ENCODE measurements around the gene ANKMY1.
"Not testable (repeated sequence)": the region's sequence is repeated elsewhere in the genome, so short reads cannot be mapped to it uniquely, and the experiment has no call there.

The ANKMY1 gene

DNA sequence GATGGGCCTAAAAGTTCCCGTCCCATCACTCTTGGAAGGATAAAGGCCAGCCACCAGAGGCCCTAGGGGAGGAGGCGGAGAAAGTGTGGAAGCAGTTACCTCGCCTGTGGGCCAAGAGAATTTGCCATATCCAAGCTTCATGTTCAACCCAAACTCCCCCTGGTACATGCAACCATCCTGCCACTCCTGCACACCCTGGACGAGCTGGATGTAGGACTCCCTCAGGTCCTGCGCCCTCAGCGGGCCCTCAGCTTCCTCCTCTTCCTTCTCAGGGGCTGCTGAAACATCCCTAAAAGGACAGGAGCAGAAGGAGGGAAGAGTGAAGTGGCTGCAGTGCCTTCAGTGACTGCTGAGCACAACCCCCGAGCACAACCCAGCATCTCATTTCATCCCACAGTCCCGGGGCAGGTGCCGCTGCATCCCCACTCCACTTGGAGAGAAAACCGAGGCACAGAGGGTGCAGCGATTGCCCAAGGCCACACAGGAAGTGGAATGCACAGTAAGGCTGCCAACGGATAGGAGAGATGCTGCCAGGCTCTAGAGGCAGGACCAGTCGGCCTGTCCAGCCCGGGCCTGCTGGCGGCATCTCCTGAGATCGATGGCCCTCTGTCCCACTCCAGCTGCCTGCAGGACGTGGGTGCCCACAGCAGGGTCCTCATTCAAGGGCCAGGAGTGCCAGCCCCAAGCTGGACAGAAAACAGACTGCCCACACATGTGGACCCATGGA is 2.9 kb downstream of the ANKMY1 start:
- no peak for DNase-seq

- no peak for DNase-seq
These were observed 3.8 kb downstream of the ANKMY1 start for GRCh38 chr2:240553956-240554480.

GRCh38 chr2:240551811-240552210 is 6.0 kb downstream of the ANKMY1 start:
- DNase-seq = no peak

DNA sequence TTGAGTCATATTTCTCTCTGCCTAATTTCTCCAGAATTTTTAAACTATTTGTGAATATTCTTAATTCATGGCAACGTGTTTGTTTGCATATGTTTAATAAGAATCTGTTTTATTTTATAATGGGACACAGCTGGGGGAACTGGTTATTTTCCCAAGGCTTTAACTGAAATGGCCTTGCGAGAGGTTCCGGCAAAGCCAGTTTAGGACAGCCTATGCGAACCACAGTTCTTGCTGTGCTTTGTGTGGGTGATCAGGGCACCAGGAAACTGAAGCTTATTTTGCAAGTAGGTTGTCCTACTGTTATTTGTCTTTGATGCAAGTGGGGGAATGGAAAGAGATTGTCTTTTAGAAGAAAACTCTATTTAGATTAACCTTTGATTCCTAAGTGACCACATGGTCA is 6.5 kb downstream of the ANKMY1 start:
- DNase-seq = no peak

GRCh38 chr2:240539906-240540305 is 17.9 kb downstream of the ANKMY1 start:
- DNase-seq = no peak

- DNase-seq = not testable (repeated sequence)
These were observed 18.7 kb downstream of the ANKMY1 start for GRCh38 chr2:240539101-240539500.

- no peak for DNase-seq
These were observed 19.6 kb downstream of the ANKMY1 start for GRCh38 chr2:240538031-240538780.

DNA sequence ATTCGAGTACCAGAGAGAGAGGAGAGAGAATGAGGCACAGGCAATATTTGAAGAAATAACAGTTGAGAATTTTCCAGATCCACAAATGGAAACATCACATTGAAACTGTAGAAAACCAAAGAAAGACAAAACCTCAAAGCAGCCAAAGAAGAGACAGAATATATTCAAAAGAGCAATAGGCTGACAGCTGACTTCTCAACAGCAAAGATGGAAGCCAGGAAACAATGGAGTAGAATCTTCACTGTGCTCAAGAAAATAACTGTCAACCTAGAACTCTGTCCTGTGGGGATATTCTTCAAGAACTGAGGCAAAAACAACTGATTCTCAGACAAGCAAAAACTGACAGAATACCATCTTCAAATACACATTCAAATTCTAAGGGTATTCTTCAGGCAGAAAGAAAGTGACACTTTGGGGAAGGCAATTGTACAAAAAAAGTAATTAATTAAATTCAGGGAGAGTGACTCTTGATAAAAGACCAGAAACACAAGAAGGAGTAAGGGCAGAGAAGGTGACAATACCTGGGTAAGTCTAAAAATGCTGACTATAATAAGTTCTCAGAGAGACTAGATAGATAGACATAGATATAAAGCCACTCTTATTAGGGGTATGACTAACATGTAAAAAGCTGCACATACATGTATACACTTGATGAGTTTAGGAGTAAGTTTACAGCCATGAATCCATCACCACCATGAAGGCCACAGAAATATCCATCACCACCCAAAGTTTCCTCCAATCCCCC is 25.6 kb downstream of the ANKMY1 start:
- no peak for DNase-seq

DNA sequence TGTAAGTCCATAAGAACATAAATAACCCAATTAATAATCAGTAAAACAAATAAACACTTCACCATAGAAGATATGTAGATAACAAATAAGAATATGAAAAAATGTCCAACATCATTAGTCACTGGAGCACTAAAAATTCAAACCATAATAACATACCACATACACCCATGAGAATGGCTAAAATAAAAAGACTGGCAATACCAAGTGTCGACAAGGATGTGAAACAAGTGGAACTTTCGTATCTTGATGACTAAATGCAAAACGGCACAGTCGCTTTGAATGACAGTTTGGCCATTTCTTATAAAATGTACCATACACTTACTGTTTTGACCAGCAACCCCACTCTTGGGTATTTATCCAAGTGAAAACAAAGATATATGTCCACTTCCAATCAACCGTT is 26.8 kb downstream of the ANKMY1 start:
- DNase-seq = no peak

DNA sequence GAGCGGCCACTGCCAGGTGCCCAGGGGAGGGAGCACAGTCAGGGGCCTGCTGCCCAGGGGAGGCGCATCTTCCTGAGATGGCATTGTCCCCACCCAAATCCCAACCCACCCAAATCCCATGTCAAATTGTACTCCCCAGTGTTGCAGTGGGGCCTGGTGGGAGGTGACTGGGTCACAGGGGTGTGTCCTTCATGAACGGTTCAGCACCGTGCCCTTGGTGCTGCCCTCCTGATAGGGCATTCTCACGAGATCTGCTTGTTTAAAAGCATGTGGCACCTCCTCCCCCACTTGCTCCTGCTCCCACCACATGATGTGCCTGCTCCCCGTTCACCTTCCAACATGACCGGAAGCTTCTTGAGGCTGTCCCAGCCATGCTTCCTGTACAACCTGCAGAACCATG is 27.6 kb downstream of the ANKMY1 start:
- DNase-seq = no peak

DNA sequence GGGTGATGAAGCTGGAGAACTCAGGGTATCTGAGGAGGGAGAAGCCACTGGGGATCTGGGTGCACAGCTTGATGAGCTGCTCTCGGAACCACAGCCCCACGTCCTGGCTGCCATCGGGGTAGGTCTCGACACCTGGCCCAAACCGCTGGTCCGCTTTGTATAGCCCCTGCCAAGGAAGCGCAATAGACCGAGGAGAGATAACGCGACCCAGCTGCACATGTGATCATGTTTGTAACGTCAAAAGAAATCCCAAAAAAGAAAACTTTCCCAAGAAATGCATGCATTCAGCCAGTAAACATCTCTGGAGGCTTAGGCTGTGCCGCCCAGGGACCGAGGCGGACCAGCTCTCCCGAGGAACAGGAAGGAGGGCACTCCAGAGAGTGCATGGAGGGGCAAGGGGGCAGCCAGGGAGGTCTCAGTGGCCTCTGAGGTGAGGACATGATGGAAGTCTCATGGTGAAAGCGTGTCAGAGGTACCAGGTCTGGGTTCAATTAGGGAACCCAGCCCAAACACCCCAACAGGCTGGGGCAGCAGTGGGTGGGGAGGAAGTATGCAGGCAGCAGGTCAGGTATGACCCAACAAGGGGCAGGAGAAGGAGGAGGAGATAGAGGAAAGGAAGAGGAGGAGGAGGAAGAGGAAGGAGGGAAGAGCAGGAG is 28.3 kb downstream of the ANKMY1 start:
- no peak for DNase-seq

GRCh38 chr2:240528406-240529040 is 29.3 kb downstream of the ANKMY1 start:
- DNase-seq = no peak

GRCh38 chr2:240527153-240527750 is 30.5 kb downstream of the ANKMY1 start:
- DNase-seq = no peak

GRCh38 chr2:240526521-240526920 is 31.3 kb downstream of the ANKMY1 start:
- DNase-seq = no peak

GRCh38 chr2:240525802-240526201 is 32.0 kb downstream of the ANKMY1 start:
- DNase-seq = no peak

DNA sequence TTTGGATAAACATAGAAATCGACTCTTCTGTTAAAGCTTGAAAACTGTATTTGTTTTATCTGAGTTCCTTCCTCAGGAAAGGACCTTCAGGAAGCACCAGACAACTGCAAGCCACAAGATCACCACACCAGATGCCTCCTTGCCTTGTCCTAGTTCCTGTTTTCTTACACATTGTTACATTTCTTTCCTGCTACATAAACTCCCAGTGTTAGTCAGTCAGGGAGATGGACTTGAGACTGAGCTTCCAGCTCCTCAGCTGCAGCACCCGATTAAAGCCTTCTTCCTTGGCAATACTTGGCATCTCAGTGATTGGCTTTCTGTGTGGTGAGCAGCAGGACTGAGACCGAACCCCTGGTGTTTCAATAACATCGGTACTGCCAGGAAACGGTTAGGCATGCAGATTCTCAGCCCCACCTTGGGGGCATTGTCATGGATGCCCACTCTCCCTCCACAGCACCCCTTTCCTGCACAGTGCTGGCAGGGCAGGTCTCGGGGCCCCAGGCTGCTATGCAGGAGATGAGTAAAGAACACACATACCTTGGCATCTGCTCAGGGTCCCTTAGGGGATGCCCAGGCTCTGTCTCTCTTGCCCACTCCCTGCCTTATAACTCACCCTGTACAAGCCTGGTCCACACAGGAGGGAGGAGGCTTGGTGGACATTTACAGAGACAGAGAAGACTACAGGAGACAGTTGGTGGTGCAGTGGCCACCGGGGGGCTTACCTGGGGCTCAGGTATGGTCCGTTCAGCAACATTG is 32.6 kb downstream of the ANKMY1 start:
- DNase-seq = no peak

DNA sequence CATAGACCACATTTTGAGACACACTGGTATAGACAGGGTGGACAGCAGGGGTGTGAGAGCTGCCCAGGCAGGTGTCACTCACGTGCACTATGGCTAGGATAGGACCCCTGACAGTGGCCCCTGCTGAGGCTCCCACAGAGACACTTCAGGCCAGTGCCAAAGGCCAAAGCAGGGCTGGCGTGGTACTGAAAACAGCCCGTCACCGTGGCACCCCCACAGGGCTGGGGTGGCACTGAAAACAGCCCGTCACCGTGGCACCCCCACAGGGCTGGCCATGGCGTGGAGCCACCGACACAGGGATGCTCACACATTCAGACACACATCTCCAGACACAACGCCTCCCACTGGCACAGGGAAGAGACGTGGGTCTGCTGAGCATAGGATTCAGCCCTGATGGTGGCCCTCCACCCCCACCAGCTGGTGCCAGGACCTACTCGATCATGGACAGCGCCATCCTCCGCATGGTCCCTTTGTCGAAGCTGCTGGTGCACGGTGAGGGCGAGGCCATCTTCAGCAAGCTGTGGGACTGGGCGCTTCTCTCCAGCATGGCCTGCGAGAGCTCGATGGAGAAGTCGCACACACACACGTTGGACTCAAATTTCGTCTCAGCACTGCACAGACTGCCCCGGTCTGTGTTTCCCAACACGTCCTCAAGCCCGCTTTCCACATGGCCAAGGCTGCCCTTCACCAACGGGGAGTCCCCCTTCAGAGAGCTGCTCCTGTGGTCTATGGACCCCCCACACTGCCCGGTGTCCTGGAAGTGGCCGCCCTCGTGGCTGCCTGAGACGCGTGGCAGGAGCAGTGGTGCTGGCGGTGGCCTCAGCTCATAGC is 34.1 kb downstream of the ANKMY1 start:
- no peak for DNase-seq

DNA sequence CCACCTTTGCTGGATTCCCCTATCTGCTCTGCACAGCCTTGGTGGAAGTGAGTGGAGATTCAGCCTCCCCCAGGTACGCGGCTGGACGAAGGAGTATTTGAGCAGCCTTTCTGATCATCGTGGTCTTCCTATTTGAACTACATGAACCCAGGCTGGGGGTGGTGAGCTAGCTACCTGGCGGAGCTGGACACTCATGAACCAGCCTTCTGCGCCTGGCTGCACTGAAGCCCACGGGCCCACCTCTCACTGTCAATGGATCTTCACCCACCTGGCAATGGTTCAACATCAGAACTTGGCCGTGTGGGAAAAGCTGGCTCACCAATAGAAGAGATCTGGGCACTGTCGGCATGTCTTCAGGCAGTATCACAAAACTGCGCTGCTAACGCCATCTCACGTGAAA is 35.4 kb downstream of the ANKMY1 start:
- no peak for DNase-seq

GRCh38 chr2:240521885-240522284 is 35.9 kb downstream of the ANKMY1 start:
- not testable (repeated sequence) for DNase-seq

- DNase-seq = no peak
These were observed 36.8 kb downstream of the ANKMY1 start for GRCh38 chr2:240520974-240521350.
